Neuronal stem cell (in vitro differentiated cells): ENCODE data around the gene SLCO2A1.

Source experiments
- DNase-seq: peaks from one replicate; pipeline ENCODE4 v3.0.0-alpha.2; 2013; ENCODE audit warnings: low spot score
- H2AFZ ChIP-seq: one replicate; pipeline ENCODE4 v1.6.1; 2013; ENCODE audit warnings: mild to moderate bottlenecking, low read length, inconsistent platforms
- H2AK5ac ChIP-seq: 2 replicates; pipeline ENCODE4 v1.6.1; 2013; ENCODE audit warnings: low read depth, mild to moderate bottlenecking, inconsistent platforms, low read length, moderate library complexity, mixed read lengths
- H2BK120ac ChIP-seq: 2 replicates; pipeline ENCODE4 v1.6.1; 2013; ENCODE audit warnings: low read depth, mild to moderate bottlenecking, inconsistent platforms, low read length, moderate library complexity, mixed read lengths
- H2BK12ac ChIP-seq: one replicate; pipeline ENCODE4 v1.6.1; 2013; ENCODE audit warnings: low read length, inconsistent platforms
- H2BK15ac ChIP-seq: 2 replicates; pipeline ENCODE4 v1.6.1; 2013; ENCODE audit warnings: mild to moderate bottlenecking, low read length, inconsistent platforms, mixed read lengths
- H2BK5ac ChIP-seq: one replicate; pipeline ENCODE4 v1.6.1; 2013; ENCODE audit warnings: inconsistent platforms, mild to moderate bottlenecking, low read length, moderate library complexity
- H3K14ac ChIP-seq: one replicate; pipeline ENCODE4 v1.6.1; 2013; ENCODE audit warnings: low read length, inconsistent platforms
- H3K18ac ChIP-seq: 2 replicates; pipeline ENCODE4 v1.6.1; 2013; ENCODE audit warnings: low read length, inconsistent platforms
- H3K23ac ChIP-seq: 2 replicates; pipeline ENCODE4 v1.6.1; 2013; ENCODE audit warnings: low read depth, mild to moderate bottlenecking, mixed read lengths, low read length, inconsistent platforms; ENCODE audit not compliant: poor library complexity
- H3K27ac ChIP-seq: replicated peaks from 3 replicates; pipeline ENCODE4 v1.5.1; 2013; ENCODE audit warnings: low read length, inconsistent platforms
- H3K27me3 ChIP-seq, 3 experiments: 2 replicates each; pipeline ENCODE4 v1.6.1; 2013; ENCODE audit warnings: low read length in 3 of 3, mild to moderate bottlenecking in 2 of 3, inconsistent platforms in 1 of 3, low read depth in 1 of 3, mixed read lengths in 1 of 3, moderate library complexity in 1 of 3; ENCODE audit not compliant: control insufficient read depth in 3 of 3, insufficient read depth in 3 of 3
- H3K36me3 ChIP-seq, 2 donors: replicated peaks in 1 of 2; 2 replicates each; pipeline ENCODE4 v1.6.1; 2013; ENCODE audit warnings: low read length in 2 of 2; ENCODE audit not compliant: control insufficient read depth in 2 of 2, insufficient read depth in 2 of 2
- H3K4ac ChIP-seq: 2 replicates; pipeline ENCODE4 v1.6.1; 2013; ENCODE audit warnings: inconsistent platforms, mild to moderate bottlenecking, low read length, moderate library complexity
- H3K4me1 ChIP-seq, 2 donors: 1 replicate in 1 of 2; 2 replicates in 1 of 2; pipeline ENCODE4 v1.6.1; 2013; ENCODE audit warnings: low read length in 2 of 2, low read depth in 1 of 2; ENCODE audit not compliant: control insufficient read depth in 2 of 2, insufficient read depth in 1 of 2
- H3K4me2 ChIP-seq: one replicate; pipeline ENCODE4 v1.6.1; 2013; ENCODE audit warnings: mild to moderate bottlenecking, low read length, inconsistent platforms; ENCODE audit not compliant: insufficient read depth, poor library complexity, severe bottlenecking
- H3K4me3 ChIP-seq, 2 donors: 2 replicates each; pipeline ENCODE4 v1.5.1; 2013; ENCODE audit warnings: low read length in 2 of 2, mild to moderate bottlenecking in 2 of 2, inconsistent platforms in 1 of 2, moderate library complexity in 1 of 2
- H3K79me1 ChIP-seq: one replicate; pipeline ENCODE4 v1.6.1; 2013; ENCODE audit warnings: low read depth, mild to moderate bottlenecking, inconsistent platforms, low read length, moderate library complexity
- H3K9ac ChIP-seq: one replicate; pipeline ENCODE4 v1.6.1; 2013; ENCODE audit warnings: mild to moderate bottlenecking, low read depth, low read length, inconsistent platforms; ENCODE audit not compliant: poor library complexity
- H3K9me3 ChIP-seq, 2 donors: replicated peaks in 1 of 2; 2 replicates each; pipeline versions ENCODE3 to v1.6.1; 2013; ENCODE audit warnings: low read length in 2 of 2, mild to moderate bottlenecking in 2 of 2, inconsistent platforms in 1 of 2, low read depth in 1 of 2, mixed read lengths in 1 of 2, moderate library complexity in 1 of 2; ENCODE audit not compliant: control insufficient read depth in 2 of 2, insufficient read depth in 1 of 2
- H4K8ac ChIP-seq: one replicate; pipeline ENCODE4 v1.6.1; 2013; ENCODE audit warnings: low read depth, mild to moderate bottlenecking, inconsistent platforms, low read length, moderate library complexity
- H4K91ac ChIP-seq: one replicate; pipeline ENCODE4 v1.6.1; 2013; ENCODE audit warnings: low read length, low read depth, mild to moderate bottlenecking, inconsistent platforms; ENCODE audit not compliant: poor library complexity
- WGBS, 2 donors: extraction: QIAGEN DNeasy Blood & Tissue Kit; methylation state at CpG; one replicate each; pipeline ENCODE4 v1.1.7; 2013; ENCODE audit warnings: missing lambda C conversion rate in 2 of 2, mixed read lengths in 1 of 2; ENCODE audit not compliant: insufficient read length in 2 of 2, insufficient replicate concordance in 1 of 2; ENCODE audit errors: extremely low coverage in 2 of 2; 5-methylcytosine and 5-hydroxymethylcytosine counted together

Gene SLCO2A1

GRCh38 chr3:134033315-134033996, 3.7 kb upstream of the SLCO2A1 start:
- no peak overlapping the region for H3K14ac ChIP-seq
- no peak overlapping the region for H2AK5ac ChIP-seq
- no peak overlapping the region for H3K27ac ChIP-seq
- H2BK5ac ChIP-seq, result no peak overlapping the region
- H3K23ac ChIP-seq, result no peak overlapping the region
- no peak for DNase-seq
- H4K91ac ChIP-seq, result no peak overlapping the region
- no peak overlapping the region for H3K9ac ChIP-seq
- H3K79me1 ChIP-seq, result peaks cover under 1% of the 10 kb centered on the region
- H3K4me2 ChIP-seq, result no peak overlapping the region
- H2BK15ac ChIP-seq, result no peak overlapping the region
- H3K9me3 ChIP-seq, result peaks cover 0 to 2% of the 10 kb centered on the region in 2 donors
- H3K18ac ChIP-seq, result no peak overlapping the region
- no peak overlapping the region for H4K8ac ChIP-seq
- H2AFZ ChIP-seq, result no peak overlapping the region
- no CpG with 5 or more reads among the region's 8 CpGs for WGBS, 2 donors
- no peak overlapping the region for H2BK12ac ChIP-seq
- peaks cover 3 to 46% (median 15%) of the 10 kb centered on the region in 3 experiments for H3K27me3 ChIP-seq
- no peaks in the 10 kb centered on the region for H3K36me3 ChIP-seq
- no peak overlapping the region for H3K4me3 ChIP-seq
- H3K4me1 ChIP-seq, result peaks cover 0 to 7% of the 10 kb centered on the region in 2 donors
- no peak overlapping the region for H3K4ac ChIP-seq
- H2BK120ac ChIP-seq, result no peak overlapping the region

DNA sequence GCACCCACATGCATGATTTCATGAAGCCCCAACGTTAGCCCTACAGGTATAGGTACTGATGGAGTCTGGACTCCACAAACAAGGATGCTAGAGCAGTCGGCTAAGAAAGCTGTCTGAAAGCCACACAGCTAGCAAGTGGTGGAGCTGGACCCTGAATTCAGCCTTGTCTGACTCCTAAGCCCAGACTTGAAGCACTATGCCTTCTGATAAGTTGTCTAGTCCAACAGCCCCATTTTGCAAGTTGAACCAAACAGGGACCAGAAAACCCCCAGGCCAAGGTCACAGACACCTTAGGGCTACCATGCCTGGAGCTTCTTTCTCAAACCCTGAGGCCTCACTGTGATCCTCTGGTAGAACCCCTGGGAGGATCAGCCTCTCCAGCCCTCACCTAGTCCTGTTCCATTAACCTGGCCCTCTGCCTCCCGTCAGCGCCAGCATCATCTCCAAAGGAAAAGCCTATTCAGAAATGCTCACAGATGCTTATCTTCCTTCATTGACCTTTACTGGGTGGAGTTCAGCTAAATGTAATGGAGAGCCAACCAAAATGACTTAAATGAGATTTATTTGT, 1.7 kb upstream of the SLCO2A1 start:
- H2BK15ac ChIP-seq, result no peak overlapping the region
- no peak overlapping the region for H2BK12ac ChIP-seq
- H3K18ac ChIP-seq, result no peak overlapping the region
- DNase-seq, result no peak
- H3K4ac ChIP-seq, result no peak overlapping the region
- H2BK5ac ChIP-seq, result no peak overlapping the region
- no peak overlapping the region for H3K4me2 ChIP-seq
- no peak overlapping the region for H4K91ac ChIP-seq
- no peaks in the 10 kb centered on the region for H3K36me3 ChIP-seq
- peaks cover 3 to 62% (median 22%) of the 10 kb centered on the region in 3 experiments for H3K27me3 ChIP-seq
- H3K27ac ChIP-seq, result no peak overlapping the region
- no peak overlapping the region for H3K23ac ChIP-seq
- no peak overlapping the region for H4K8ac ChIP-seq
- H2AK5ac ChIP-seq, result no peak overlapping the region
- H3K4me1 ChIP-seq, result peaks cover 0 to 6% of the 10 kb centered on the region in 2 donors
- peaks cover 0 to 4% of the 10 kb centered on the region in 2 donors for H3K9me3 ChIP-seq
- no CpG with 5 or more reads among the region's 4 CpGs for WGBS, 2 donors
- H3K14ac ChIP-seq, result no peak overlapping the region
- H2BK120ac ChIP-seq, result no peak overlapping the region
- H3K9ac ChIP-seq, result no peak overlapping the region
- peaks cover 2% of the 10 kb centered on the region for H3K79me1 ChIP-seq
- H2AFZ ChIP-seq, result no peak overlapping the region
- no peak overlapping the region for H3K4me3 ChIP-seq

- no peak overlapping the region for H2BK12ac ChIP-seq
- peaks cover 2% of the 10 kb centered on the region for H3K79me1 ChIP-seq
- H3K27me3 ChIP-seq, result peaks cover 3 to 64% (median 22%) of the 10 kb centered on the region in 3 experiments
- peak overlapping the region; percentile 66 for H2AK5ac ChIP-seq
- peak overlapping the region; percentile 82 for H3K9ac ChIP-seq
- H4K91ac ChIP-seq, result no peak overlapping the region
- H3K14ac ChIP-seq, result no peak overlapping the region
- H3K18ac ChIP-seq, result peak overlapping the region; percentile 78
- H3K27ac ChIP-seq, result no peak overlapping the region
- WGBS, 2 donors, result no CpG with 5 or more reads among the region's 16 CpGs
- no peak overlapping the region for H3K23ac ChIP-seq
- no peak overlapping the region for H3K4ac ChIP-seq
- H3K4me2 ChIP-seq, result peak overlapping the region; percentile 87
- peaks cover 0 to 3% of the 10 kb centered on the region in 2 donors for H3K4me1 ChIP-seq
- no peaks in the 10 kb centered on the region for H3K36me3 ChIP-seq
- H4K8ac ChIP-seq, result no peak overlapping the region
- H3K4me3 ChIP-seq, result peak overlapping the region in 1 of 2 donors; percentile 69
- H3K9me3 ChIP-seq, result peaks cover 0 to 4% of the 10 kb centered on the region in 2 donors
- no peak overlapping the region for H2BK120ac ChIP-seq
- H2BK5ac ChIP-seq, result no peak overlapping the region
- DNase-seq, result no peak
- H2AFZ ChIP-seq, result peak overlapping the region; percentile 96
- peak overlapping the region; percentile 53 for H2BK15ac ChIP-seq
Measured at GRCh38 chr3:134030379-134031347, 938 bp upstream of the SLCO2A1 start.
